GM18858 (cell line): Measurements from ENCODE around the gene EIF5AL1.
"Not testable (repeated sequence)": the region's sequence is repeated elsewhere in the genome, so short reads cannot be mapped to it uniquely, and the experiment has no call there.

Experiments
- ATAC-seq: cut with Tn5 transposase; IDR thresholded peaks from one replicate; pipeline ENCODE4 v1.9.1; 2021; ENCODE audit not compliant: unreplicated experiment

Gene EIF5AL1

DNA sequence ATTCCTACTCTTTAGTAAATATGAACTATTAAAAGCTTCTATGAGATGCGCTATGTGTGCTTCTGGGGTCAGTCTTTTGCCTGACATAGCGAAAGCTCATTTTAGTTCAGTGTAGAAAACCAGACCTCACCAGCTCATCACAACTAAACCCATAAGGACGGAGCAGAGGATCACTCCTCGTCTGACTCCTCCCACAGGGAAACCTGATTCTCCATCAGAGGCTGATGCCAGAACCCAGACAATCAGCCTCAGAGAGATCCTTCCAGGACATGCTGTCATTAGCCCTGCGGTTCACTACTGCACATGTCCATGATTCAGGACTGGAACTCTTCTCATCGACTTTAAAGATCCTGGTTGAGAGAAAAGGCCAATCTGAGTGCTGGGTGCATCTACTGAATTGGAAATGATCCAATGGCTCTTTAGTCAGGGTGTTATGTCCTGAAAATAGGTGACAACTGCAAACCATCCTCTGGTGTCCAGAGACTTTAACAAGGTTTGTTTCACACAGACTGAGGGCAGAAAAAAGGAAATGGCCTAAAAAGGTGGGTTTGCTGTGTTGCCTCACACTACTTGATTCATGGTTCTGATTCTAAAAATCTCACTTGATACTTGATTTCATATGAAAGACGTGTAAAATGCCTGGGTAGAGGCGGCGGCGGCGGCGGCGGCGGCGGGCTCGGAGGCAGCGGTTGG lies at the start of gene EIF5AL1:
TSS of gene EIF5AL1 (plus strand) at position 643 of the 693 bp plus-strand sequence. CDS start 117 bp downstream, outside the sequence.
- not testable (repeated sequence) for ATAC-seq

- no peak for ATAC-seq
These were observed 48.5 kb upstream of the EIF5AL1 start for GRCh38 chr10:79463578-79464496.

- no peak for ATAC-seq
These were observed 47.0 kb upstream of the EIF5AL1 start for GRCh38 chr10:79465341-79465740.

- ATAC-seq: no peak
These were observed 44.2 kb upstream of the EIF5AL1 start for GRCh38 chr10:79468015-79468560.

DNA sequence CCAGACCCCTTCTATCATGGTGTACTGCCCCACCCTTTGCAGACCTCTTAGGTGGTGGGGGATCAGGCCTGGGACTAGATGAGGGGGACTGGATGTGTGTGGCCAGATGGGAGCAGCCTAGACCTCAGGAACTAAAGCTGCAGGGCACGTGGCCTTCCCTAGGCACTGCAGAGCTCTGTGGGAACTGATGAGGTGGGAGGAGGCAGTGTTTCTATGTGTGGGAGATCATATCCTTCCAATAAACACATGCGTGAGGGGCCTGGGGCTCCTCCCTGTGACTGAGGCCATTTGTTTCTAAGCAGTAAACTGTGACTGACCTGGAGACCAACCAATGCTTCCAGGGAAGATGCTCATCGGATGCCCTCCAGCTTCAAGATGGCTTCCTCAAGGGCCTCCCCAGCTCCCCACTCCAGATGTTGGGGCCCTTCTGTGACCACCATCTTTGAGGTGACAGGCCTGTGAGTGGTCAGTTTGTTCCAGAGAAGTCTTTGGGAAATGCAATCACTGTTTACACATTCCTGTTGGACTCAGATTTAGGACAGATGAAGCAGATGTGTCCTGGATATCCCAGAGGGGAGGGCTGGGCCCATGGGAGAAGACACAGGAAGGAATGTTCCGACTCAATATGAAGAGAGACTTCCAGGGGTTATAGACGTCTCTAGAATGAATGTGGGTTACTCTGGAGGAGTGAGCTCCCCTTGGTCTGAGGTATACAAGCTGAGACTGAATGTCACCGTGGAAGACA lies 43.3 kb upstream of the EIF5AL1 start:
- no peak for ATAC-seq

DNA sequence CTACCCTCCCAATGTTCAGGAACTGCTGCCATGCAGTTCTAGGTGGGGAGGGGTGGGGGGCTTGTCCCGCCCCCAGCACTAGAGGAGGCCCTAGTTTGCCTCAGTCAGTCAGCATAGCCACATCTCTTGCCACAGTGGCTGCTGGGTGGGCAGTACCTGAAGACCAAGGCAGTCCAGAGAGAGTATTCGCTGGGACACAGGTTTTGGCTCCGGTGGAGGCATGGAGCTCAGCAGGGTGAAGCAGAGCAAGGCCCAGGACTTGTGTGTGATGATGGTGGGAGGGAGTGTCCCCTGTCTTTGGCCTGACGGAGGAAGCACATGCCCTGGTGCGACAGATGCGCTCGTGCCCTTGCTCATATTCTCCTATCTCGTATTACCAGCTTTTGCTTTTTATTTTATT lies 42.2 kb upstream of the EIF5AL1 start:
- no peak for ATAC-seq

DNA sequence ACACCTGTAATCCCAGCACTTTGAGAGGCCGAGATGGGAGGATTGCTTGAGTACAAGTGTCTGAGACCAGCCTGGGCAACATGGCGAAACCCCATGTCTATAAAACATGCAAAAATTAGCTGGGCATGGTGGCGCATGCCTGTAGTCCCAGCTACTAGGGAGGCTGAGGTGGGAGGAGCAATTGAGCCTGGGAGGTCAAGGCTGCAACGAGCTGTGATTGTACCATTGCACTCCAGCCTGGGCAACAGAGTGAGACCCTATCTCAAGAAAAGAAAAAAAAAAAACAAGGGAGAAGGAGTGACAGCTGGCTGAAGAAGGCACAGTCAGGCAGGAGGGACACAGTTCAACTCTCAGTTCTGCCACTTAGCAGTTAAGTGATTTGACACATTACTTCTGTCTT lies 40.6 kb upstream of the EIF5AL1 start:
- ATAC-seq: no peak

DNA sequence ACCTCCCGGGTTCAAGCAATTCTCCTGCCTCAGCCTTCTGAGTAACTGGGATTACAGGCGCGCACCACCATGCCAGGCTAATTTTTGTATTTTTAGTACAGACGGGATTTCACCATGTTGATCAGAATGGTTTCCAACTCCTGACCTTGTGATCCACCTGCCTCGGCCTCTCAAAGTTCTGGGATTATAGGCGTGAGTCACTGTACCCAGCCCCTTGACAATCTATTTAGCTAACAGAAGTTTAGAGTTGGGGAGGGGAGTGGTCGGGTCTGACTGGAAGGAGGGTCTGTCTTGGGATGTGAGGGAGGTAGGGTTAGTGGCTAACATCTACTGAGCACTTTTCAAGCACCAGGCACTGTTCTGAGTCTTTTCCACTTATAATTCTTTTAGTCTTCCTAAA lies 39.9 kb upstream of the EIF5AL1 start:
- ATAC-seq: no peak

DNA sequence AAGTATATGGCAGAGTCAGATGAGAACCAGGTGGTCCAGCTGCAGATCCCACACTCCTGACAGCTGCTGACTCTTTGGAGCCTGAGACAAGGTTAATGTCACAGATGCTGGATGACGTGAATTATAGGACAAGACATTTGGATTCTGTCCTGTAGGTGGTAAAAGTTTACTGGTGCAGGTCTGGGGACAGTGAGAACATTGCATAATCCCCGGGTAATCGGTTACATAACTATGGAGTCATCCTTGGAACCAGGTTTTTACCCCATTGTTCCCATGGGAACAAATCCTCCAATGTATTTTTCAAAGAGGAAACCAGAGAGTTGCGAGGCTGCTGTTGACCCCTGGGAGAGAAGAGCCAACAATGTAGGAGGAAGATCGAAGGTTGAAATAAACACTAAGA lies 39.4 kb upstream of the EIF5AL1 start:
- no peak for ATAC-seq

DNA sequence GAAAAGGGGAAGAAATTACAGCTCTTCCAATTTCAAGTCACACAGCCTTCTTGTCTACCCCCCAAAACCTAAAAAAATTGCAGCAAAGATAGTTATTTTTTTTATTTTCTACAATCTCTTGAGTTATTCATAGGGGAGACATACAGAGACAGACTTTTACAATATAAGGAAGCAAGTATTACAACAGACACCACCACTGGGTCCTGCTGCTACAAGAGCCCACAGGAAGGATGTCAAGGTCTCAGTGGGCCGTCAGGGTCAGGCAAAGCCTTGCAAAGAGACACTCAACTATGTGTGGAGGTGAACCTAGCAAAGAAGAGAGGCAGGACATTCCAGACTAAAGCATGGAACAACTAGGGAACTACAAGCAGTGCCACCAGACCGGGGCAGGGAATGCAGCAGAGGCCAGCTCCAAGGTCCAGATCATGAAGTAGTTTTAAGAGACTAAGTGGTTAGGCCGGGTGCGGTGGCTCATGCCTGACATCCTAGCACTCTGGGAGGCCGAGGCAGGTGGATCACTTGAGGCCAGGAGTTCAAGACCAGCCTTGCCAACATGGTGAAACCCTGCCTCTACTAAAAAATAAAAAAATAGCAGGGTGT lies 38.7 kb upstream of the EIF5AL1 start:
- ATAC-seq: no peak

- no peak for ATAC-seq
These were observed 37.1 kb upstream of the EIF5AL1 start for GRCh38 chr10:79475119-79475653.

- ATAC-seq: no peak
These were observed 36.5 kb upstream of the EIF5AL1 start for GRCh38 chr10:79475877-79476276.

- ATAC-seq: no peak
These were observed 35.7 kb upstream of the EIF5AL1 start for GRCh38 chr10:79476645-79477044.

- ATAC-seq: no peak
These were observed 34.9 kb upstream of the EIF5AL1 start for GRCh38 chr10:79477456-79477855.

- ATAC-seq: no peak
These were observed 32.9 kb upstream of the EIF5AL1 start for GRCh38 chr10:79479283-79479909.

GRCh38 chr10:79482304-79482703 lies 30.0 kb upstream of the EIF5AL1 start:
- ATAC-seq: no peak

DNA sequence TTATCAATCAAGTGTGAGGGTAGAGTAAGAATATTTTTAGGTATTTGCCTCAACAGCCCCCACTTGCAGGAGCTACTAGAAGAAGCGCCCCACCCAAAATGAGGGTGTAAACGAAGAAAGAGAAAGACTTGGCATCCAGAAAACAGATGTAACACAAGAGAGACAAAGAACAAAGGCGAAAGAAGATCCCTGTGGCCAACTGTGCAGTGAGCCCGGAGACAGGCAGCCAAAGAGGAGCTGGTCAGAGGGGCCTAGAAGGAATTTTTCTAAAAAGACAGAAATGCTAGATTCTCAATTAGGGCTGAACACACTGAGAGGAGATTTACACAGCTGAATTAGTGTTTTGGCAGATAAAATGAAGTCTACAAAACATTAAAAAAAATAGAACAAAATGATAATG lies 29.6 kb upstream of the EIF5AL1 start:
- no peak for ATAC-seq

GRCh38 chr10:79483299-79483698 lies 29.0 kb upstream of the EIF5AL1 start:
- ATAC-seq: no peak

DNA sequence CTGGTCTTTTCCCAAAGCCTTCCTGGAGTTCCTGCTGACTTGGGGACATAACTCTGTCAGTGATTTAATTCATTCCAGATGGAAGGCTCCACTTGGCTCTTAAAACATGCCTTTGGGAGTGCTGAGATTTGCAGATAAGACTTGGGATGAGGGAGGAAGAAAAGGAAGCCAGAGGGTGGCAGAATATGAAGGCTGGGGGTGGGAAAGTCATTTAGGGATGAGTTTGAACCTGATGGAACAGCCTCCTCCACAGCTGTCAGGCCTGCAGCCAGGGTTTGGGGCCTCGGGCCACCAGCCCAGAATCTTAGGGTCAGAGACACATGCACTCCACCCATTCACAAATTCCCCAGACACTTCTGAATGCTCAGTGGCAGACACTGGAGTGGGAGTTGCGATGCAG lies 28.4 kb upstream of the EIF5AL1 start:
- no peak for ATAC-seq

DNA sequence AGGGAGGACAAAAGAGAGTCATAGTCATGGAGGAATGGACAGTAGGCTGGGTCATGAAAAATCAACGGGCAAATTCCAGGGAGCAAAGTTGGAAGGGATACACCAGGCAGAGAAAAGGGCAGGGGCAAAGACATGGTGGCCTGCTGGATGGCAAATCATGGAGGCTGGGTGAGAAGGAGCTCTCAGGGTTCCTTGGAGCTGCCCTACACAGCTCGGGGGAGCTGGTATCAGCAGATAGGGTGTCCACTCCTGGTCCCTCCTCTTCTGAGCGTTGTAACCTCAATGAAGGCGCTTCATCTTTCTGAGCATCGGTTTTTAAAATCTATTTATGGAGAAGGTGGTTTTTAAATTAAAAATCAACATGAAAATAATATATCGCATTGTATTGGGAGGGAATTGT lies 27.9 kb upstream of the EIF5AL1 start:
- no peak for ATAC-seq
